Neural cell (in vitro differentiated cells): Measurements from ENCODE around the gene CCM2L.

Source experiments
- CTCF ChIP-seq: fragments of 450-650 bp; IDR thresholded peaks from 2 replicates; pipeline ENCODE4 v1.5.1; 2014; ENCODE audit warnings: antibody characterized with exemption, mild to moderate bottlenecking, moderate library complexity; ENCODE audit not compliant: poor library complexity, severe bottlenecking
- POLR2AphosphoS5 ChIP-seq: IDR thresholded peaks from 2 replicates; pipeline ENCODE4 v1.6.1; 2012

GRCh38 chr20:31974296-31974695 is 35.9 kb upstream of the CCM2L start:
- TF ChIP-seq CTCF = no peak
- TF ChIP-seq POLR2AphosphoS5 = no peak
